Measurements from ENCODE around the gene PYCR2. TPM values are rescaled to one million over a fixed set of nuclear protein-coding genes. Genes with fewer than 3 reads are reported as not detected.

Gene PYCR2
- total and polyA plus RNA-seq, 2 of the 8 experiments (the other 6 are each of a cell fraction or from before 2014, with no cell fraction given) = 79.3 to 84.6 TPM

GRCh38 chr1:225936523-225936922 is 12.5 kb upstream of the PYCR2 start:
- Histone ChIP-seq H3K56ac (replicated peaks; ENCODE audit: insufficient read length, low read depth, low read length) (no peak overlapping the region), H3K27me3 (replicated peaks in 1 of 4; ENCODE audit: control insufficient read depth in 3 of 4, extremely low read depth in 1 of 4, insufficient read depth in 3 of 4, low read length in 3 of 4) (peaks cover 0 to 8% (median 6%) of the 10 kb centered on the region in 4 experiments; a peak in 4 of 7 replicates), H3K79me2 (ENCODE audit: control insufficient read depth in 1 of 2, insufficient read depth in 2 of 2, low read length in 2 of 2) (no peaks in the 10 kb centered on the region), H3K14ac (ENCODE audit: insufficient read length) (no peak overlapping the region), H4K91ac (replicated peaks; ENCODE audit: insufficient read length, low read length) (no peak overlapping the region), H2AK5ac (ENCODE audit: low read depth, low read length) (no peak overlapping the region), H2BK20ac (ENCODE audit: low read length) (no peak overlapping the region), H3K36me3 (ENCODE audit: control insufficient read depth in 2 of 4, insufficient read depth in 4 of 4, low read length in 3 of 4) (no peaks in the 10 kb centered on the region), H3K4me1 (replicated peaks in 1 of 4; ENCODE audit: control insufficient read depth in 3 of 4, insufficient read depth in 4 of 4, low read length in 3 of 4) (peaks cover 0 to 7% (median 4%) of the 10 kb centered on the region in 4 experiments; a peak in 4 of 7 replicates), H3K4me3 (ENCODE audit: extremely low read depth in 1 of 4, insufficient read depth in 2 of 4, low read depth in 3 of 4, low read length in 4 of 4) (no peak overlapping the region), H4K5ac (ENCODE audit: insufficient read length, low read depth, low read length) (no peak overlapping the region), H2BK12ac (ENCODE audit: low read depth, low read length) (no peak overlapping the region), H3K23me2 (ENCODE audit: low read depth, low read length) (no peaks in the 10 kb centered on the region), H2BK5ac (ENCODE audit: low read depth, low read length) (no peak overlapping the region), H3K9ac (replicated peaks in 1 of 4; ENCODE audit: extremely low read depth in 1 of 4, low read depth in 3 of 4, low read length in 3 of 4) (no peak overlapping the region), H3K4me2 (ENCODE audit: insufficient read depth in 1 of 2, low read depth in 2 of 2, low read length in 2 of 2) (no peak overlapping the region), H3K18ac (ENCODE audit: extremely low read depth, low read length) (no peak overlapping the region), H3K27ac (ENCODE audit: low read depth, low read length) (no peak overlapping the region), H2AFZ (ENCODE audit: low read length) (no peak overlapping the region), H2BK120ac (replicated peaks; ENCODE audit: low read depth, low read length) (no peak overlapping the region), H4K8ac (ENCODE audit: extremely low read depth, insufficient read depth, low read length) (no peak overlapping the region), H3K4ac (replicated peaks; ENCODE audit: insufficient read length, low read depth, low read length) (no peak overlapping the region), H3K9me3 (ENCODE audit: insufficient read depth in 2 of 2, low read depth in 1 of 2, low read length in 1 of 2) (no peaks in the 10 kb centered on the region), H3K23ac (ENCODE audit: insufficient read length) (no peak overlapping the region), H4K20me1 (replicated peaks in 1 of 2; ENCODE audit: control insufficient read depth in 1 of 2, insufficient read depth in 2 of 2, low read length in 2 of 2) (no peaks in the 10 kb centered on the region), H2BK15ac (ENCODE audit: low read length) (no peak overlapping the region), H3K79me1 (ENCODE audit: low read depth, low read length) (no peaks in the 10 kb centered on the region)
- ChIA-PET POLR2A (ENCODE audit: partially characterized antibody) (interaction anchor here (1.5 to 1.8 kb wide), 2 partner anchors 10 to 63 kb away, joined by 5 read pairs; partner anchors contain the start of gene SDE2), CTCF (ENCODE audit: partially characterized antibody) (interaction anchor here (0.6 to 1.8 kb wide), 7 partner anchors 8 to 91 kb away, joined by 3 to 8 read pairs (median 4); no protein-coding TSS in a partner anchor)
- WGBS, 2 experiments (ENCODE audit: extremely low coverage in 1 of 2, insufficient coverage in 1 of 2, insufficient read length in 1 of 2, insufficient replicate concordance in 2 of 2, low coverage in 1 of 2, low lambda C conversion rate in 2 of 2, missing lambda C conversion rate in 1 of 2) = 81% methylated on average over 3 of the region's 3 CpGs; no CpG with 5 or more reads in 1 of the 2 experiments
- DNase-seq (ENCODE audit: low read depth in 1 of 2, low spot score in 2 of 2) (no peak), FAIRE-seq (no peak)
- TF ChIP-seq KDM5A (IDR thresholded peaks at IDR 0.05; ENCODE audit: low read length) (no peak), E2F6 (IDR thresholded peaks at IDR 0.05) (no peak), SIN3A (conservative IDR thresholded peaks at IDR 0.05 in 1 of 2, IDR thresholded peaks at IDR 0.05 in 1 of 2; ENCODE audit: low read depth in 1 of 2, low read length in 2 of 2) (no peak), CTCF (IDR thresholded peaks at IDR 0.05; ENCODE audit: control extremely low read depth in 1 of 3, insufficient read depth in 1 of 3, low read depth in 1 of 3, low read length in 3 of 3) (no peak), BACH1 (IDR thresholded peaks at IDR 0.05; ENCODE audit: low read length) (no peak), JUN (IDR thresholded peaks at IDR 0.05; ENCODE audit: low read depth, low read length) (no peak), SIX5 (IDR thresholded peaks at IDR 0.05; ENCODE audit: low read depth, low read length) (no peak), BRCA1 (IDR thresholded peaks at IDR 0.05; ENCODE audit: low read depth, low read length) (no peak), RBBP5 (IDR thresholded peaks at IDR 0.05; ENCODE audit: borderline replicate concordance, low read depth, low read length) (no peak), POLR2AphosphoS5 (IDR thresholded peaks at IDR 0.05; ENCODE audit: low read depth, low read length) (no peak), CTBP2 (IDR thresholded peaks at IDR 0.05; ENCODE audit: borderline replicate concordance, insufficient read depth, insufficient read length, low read length) (no peak)
